NCI-H446 treated with DMSO at 0.1 percent for 48 hours (cell line): ENCODE results near the gene COL27A1.
"Not testable (repeated sequence)": the region's sequence is repeated elsewhere in the genome, so short reads cannot be mapped to it uniquely, and the experiment has no call there.

ENCODE experiments used
- DNase-seq: peaks from one replicate; lab custom pipeline; 2025; lab: John Stamatoyannopoulos, UW

COL27A1 gene

DNA sequence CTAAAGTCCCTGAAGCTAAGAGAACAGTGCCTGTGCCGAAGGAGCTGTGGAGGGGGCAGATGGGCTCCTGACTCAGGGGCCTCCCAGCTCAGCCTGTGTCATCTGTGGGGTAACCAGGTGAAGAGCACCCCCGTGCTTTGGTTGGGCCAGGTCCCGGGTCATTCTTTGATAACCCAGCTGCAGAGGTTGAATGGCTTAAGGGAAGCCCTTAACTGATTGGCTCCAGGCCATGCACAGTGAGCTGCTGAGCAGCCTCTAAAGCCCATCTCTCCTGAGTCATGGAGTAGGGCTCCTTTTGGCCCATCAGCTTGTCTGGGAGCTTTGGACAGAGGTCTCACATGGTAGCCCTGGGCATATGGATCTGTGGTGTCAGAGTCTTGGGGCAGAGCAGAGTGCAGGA, 28.7 kb downstream of the COL27A1 start:
- DNase-seq = no peak

DNA sequence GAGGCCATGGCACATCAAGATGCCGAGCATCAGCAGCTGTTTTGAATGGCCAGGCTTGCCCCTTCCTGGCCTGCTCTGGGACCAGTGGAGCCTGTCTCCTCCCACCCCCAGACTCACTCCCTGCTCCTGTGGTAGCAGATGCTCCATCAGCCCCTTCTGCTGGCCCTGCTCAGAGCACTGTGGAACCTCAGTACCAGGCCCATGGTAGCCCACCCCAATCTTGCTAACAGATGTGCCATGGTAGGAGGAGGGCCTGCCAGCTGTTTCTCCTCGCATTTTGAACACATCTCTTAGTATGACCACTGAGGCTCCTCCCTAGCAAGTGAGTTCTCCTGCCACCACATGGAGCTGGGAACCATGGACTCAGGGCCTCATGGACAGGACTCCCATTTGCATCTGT, 29.5 kb downstream of the COL27A1 start:
- no peak for DNase-seq

- no peak for DNase-seq
Measured at GRCh38 chr9:114185570-114186490, 30.5 kb downstream of the COL27A1 start.

DNA sequence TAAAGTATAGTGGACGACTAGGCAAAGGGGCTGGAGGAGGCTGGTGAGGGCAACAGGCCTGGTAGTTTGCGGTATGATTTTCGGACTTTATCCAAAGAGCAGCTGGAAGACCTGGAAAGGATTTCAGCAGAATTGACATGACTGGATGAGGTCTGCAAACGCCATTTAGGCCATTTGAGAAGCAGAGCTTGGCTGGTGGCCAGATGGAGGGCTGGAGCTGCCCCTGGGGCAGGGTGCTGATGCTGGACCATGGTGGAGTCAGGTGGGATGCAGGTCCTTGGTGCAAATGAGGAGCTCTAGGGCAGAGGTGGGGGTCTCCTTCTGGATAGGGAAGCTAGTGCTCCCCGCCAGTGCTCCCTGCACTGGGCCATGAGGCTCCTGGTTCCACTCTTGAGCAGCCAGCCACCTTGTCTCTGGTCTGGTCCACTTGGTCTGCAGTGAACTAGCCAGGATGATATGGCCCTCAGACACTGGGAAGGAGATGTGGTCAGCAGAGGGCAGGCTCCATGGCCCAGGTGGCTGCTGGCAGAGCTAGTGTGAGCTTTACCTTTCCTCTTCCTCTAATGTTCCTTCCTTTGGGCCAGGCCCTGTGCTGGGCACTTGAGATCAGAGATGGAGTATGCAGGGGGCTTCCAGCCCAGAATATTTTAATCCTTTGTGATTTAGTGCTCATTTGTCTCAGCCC, 31.4 kb downstream of the COL27A1 start:
- no peak for DNase-seq

DNA sequence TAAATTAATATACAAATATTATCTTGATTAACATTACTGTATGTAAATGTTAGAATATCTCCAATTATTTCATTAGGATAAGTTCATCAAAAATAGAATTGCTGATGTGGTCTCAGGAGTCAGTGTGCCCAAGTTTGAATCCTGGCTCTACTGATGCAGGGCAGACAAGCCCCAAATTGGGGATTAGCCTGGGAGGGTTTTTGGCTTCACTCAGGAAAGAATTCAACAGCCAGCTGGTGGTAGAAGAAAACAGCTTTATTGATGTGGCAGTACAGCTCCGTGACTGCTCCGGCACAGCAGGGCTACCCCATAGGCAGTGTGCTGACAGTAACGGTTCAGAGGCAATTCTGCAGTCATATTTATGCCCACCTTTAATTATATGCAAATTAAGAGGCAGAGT, 32.5 kb downstream of the COL27A1 start:
- peak; percentile 67 for DNase-seq

- DNase-seq = no peak
Measured at GRCh38 chr9:114189823-114190562, 34.7 kb downstream of the COL27A1 start.

GRCh38 chr9:114190563-114190905, 35.2 kb downstream of the COL27A1 start:
- DNase-seq = no peak

DNA sequence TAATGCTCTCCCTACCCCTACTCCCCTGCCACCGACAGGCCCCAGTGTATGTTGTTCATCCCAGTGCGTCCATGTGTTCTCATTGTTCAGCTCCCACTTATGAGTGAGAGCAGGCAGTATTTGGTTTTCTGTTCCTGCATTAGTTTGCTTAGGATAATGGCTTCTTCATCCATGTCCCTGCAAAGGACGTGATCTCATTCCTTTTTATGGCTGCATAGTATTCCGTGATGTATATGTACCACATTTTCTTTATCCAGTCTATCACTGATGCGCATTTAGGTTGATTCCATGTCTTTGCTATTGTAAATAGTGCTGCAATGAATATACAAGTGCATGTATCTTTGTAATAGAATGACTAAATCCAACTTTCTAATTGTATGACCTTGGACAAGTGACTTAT, 36.1 kb downstream of the COL27A1 start:
- not testable (repeated sequence) for DNase-seq

DNA sequence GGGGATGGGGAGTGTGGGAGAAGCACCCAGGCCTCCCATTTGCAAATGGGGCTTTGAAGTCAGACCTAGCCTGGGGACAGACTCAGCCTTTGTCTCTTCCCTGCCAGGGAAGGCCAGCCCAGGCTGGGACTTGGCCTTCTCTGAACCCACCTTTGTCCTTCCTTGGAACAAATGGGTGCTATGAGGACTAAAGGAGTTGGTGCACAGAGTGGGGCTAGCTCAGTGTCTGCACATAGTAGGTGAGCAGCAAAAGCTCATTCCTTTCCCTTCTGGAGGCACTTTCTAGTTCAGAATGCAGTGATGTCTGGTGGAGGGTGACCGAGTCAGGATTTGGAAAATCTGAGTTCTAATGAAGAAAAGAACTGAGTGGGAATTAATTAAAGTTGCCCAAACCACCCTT, 37.2 kb downstream of the COL27A1 start:
- DNase-seq = no peak

GRCh38 chr9:114193090-114193489, 37.8 kb downstream of the COL27A1 start:
- no peak for DNase-seq

DNA sequence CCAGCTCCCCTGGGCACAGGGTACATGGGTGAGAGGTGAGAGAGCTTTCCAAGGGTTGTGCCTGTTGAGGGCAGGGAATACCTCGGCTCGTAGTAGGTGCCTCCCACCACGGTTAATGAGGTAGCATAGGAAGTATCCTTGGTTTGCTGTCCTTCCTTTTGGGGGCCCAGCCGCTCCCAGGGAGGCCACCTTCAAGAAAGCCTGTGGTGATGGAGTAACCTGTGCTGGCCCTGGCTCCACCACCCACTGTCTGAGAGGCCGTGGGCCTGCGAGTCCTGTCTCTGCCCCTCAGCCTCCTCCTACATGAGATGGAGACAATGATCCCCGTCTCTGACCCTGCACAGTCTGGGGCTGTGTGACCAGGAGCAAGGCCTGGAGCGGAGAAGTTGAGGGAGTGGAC, 40.8 kb downstream of the COL27A1 start:
- no peak for DNase-seq

DNA sequence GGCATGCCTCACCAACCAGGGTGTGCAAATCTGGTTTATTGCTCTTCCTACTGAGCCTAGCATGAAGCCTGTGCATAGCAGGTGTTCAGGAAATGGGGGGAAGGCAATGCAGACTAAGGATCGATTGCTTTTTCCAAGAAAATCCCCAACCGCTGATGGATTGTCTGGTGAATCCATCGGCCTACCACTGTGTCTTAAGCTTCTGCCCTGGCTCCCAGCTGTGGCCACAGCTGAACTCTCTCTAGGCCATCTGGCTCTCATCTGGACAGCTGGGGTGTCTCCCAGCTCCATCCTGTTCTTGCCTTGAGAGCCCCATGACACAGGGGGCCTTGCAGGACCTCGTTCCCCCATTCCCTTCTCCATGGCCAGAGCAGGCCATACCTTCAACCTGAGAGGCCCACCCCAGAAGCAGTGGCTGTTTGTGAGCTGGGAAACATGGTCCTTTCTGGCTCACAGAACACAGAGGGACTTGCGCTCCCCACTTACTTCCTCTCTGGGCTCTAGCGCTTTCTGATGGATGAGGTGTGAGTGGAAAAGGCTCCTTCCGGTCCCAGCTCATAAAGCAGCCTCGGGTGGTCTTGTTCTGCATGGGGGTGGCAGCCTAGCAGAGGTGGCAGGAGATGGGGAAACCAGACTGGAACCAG, 41.8 kb downstream of the COL27A1 start:
- no peak for DNase-seq

GRCh38 chr9:114198249-114199040, 43.1 kb downstream of the COL27A1 start:
- DNase-seq = no peak

DNA sequence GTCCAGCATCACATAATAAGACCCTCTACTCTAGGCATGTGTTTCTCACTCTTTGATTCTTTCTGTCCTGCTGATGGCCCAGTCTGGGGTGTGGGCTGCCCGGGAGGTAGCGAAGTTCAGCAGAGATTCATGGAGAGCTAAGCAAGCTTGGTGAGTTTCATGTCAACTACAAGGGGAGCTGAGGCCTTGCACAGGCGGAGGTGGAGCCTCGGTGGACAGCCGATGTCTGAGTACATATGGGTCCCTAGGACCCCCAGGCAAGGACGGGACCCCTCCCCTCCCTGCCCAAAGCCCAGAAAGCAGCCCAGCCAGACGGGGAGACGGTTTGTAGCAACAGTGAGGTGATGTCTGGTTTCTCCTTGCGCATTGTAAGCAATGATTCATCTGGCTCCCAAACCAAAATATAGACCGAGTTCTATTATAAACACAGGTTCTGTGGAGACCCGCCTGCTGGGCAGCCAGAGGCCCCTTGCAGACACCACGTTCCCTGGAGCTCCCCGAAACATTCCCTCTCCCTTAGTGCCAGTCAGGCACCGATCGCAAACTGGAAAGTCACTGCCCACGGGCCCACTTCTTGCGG, 45.5 kb downstream of the COL27A1 start:
- DNase-seq = no peak

DNA sequence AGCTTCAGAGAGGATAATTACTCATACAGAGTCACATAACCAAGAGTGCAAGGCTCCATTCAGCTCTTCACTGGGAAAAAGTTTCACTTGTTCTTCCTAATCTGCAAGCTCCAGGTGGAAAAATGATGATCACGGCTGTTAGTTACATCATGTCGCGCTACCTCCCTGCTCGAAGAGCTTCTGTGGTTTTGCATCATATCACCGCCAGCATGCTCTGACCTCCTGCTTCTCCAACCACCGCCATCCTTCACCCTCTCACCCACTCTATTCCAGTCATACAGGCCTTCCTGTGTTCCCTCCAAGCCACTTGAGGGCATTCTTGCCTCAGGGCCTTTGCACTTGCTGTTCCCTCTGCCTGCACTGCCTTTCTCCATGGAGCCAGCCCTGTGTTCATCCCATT, 47.1 kb downstream of the COL27A1 start:
- DNase-seq = no peak

GRCh38 chr9:114202849-114203248, 47.5 kb downstream of the COL27A1 start:
- no peak for DNase-seq

DNA sequence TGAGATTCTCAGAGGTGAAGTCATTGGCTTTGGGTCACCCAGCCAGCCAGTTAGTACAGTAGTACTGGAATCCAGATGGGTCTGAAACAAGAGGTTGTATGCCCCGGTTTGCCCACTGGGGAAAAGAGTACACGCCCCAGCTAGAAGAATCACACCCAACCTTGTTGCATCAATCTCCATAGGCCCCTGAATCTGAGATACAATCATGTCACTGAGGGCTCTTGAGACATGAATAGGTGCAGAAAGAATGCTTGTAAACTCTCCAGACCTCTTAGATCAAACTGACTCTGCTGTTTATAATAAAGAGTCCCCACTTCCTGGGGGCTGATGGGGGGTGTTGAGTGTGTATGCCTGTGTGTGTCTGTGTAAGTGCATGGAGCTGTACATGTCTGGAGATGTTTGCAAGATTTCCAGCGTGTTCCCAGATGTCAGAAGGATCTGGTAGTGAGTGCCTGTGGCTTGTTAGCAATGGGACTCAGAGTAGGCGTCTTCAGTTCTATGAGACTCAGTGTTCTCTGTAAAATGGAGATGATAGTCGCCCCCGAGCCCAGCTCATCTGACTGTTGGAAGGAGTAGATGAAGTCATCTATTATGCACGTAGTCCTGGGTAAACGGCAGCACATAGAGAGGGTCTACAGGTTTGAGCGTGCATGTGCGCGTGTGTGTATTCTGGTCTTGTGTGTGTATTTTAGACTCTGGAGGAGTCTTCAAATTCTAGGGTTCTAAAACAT, 48.2 kb downstream of the COL27A1 start:
- no peak for DNase-seq

- DNase-seq = no peak
Measured at GRCh38 chr9:114204265-114204664, 48.9 kb downstream of the COL27A1 start.

DNA sequence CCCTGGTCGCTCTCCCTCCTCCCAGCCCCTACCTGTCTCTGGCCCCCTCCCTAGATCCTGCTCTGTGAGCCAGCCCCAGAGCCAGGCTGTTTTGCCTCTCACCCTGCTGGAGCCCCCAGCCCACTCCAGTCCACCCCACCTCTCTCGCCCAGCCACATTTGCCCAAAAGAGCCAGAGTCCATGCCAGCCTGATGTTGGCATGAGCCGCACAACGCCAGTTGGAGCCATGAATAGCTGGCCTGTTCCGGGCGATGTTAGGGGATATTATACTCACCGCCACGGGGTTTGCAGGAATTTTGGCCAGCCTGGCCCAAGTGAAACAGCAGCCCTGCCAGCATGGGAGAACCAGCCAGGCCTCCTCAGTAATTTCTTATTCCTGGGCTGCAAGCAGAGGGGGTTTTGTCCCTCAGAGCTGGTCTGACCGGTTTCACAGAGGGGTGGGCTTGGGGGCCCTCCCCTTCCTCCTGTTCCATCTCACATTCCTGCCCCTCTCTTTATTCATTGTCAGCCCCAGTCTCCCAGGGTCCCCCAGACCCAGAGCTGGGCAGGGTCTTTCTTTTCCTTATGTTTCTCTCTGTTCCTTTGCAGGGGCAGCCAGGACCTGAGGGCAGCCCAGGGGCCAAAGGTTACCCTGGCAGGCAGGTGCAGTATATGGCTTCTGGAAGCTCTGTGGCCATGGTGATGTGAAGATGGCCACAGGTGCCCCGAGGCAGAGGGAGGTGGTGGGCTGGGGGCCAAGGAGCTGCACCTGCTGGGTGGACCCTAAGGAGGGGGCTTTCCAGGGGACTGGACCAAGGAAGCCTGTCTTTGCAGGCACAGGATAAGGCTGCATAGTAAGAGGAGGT, 50.1 kb downstream of the COL27A1 start:
- DNase-seq = no peak
